Adrenal gland (tissue), 5 donors: ENCODE measurements around the gene ARHGAP6.

Experiments
- POLR2A ChIP-seq, 2 donors: fragments of 450-650 bp; IDR thresholded peaks; one replicate each; pipeline ENCODE4 v1.6.1; 2017; ENCODE audit warnings: antibody characterized with exemption in 2 of 2, mild to moderate bottlenecking in 2 of 2, moderate library complexity in 1 of 2
- TF ChIP-seq, protein P1 (sequence below), 6 experiments: fragments of 450-650 bp in 4 of 6; fragments of 200-600 bp in 2 of 6; sonication (generic) in 1 of 6; IDR thresholded peaks; 1 replicate in 5 of 6; 2 replicates in 1 of 6; pipeline versions ENCODE4 v1.5.1 to v1.8.0; 2016 to 2021; ENCODE audit warnings: antibody characterized with exemption in 6 of 6, mild to moderate bottlenecking in 2 of 6, moderate library complexity in 1 of 6
- donor health status: DM: no; HTN: no; CAD: no.

GRCh38 chrX:11472879-11473278, 192.8 kb downstream of the ARHGAP6 start:
- TF ChIP-seq, protein P1, sequence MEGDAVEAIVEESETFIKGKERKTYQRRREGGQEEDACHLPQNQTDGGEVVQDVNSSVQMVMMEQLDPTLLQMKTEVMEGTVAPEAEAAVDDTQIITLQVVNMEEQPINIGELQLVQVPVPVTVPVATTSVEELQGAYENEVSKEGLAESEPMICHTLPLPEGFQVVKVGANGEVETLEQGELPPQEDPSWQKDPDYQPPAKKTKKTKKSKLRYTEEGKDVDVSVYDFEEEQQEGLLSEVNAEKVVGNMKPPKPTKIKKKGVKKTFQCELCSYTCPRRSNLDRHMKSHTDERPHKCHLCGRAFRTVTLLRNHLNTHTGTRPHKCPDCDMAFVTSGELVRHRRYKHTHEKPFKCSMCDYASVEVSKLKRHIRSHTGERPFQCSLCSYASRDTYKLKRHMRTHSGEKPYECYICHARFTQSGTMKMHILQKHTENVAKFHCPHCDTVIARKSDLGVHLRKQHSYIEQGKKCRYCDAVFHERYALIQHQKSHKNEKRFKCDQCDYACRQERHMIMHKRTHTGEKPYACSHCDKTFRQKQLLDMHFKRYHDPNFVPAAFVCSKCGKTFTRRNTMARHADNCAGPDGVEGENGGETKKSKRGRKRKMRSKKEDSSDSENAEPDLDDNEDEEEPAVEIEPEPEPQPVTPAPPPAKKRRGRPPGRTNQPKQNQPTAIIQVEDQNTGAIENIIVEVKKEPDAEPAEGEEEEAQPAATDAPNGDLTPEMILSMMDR (IDR thresholded peaks at IDR 0.05): no peak
- no peak for TF ChIP-seq POLR2A (IDR thresholded peaks at IDR 0.05)
